H9 (cell line): Measurements from ENCODE around the gene PLA2G2F. TPM values are rescaled to one million over a fixed set of nuclear protein-coding genes. Genes with fewer than 3 reads are reported as not detected.

Source experiments
- DNase-seq: peaks from one replicate; pipeline ENCODE4 v3.0.0-alpha.2; 2017
- H2AFZ ChIP-seq: one replicate; pipeline ENCODE4 v1.6.1; 2013; ENCODE audit warnings: mild to moderate bottlenecking, low read length, control low read depth, moderate library complexity
- H2AK5ac ChIP-seq: 2 replicates; pipeline ENCODE4 v1.6.1; 2013; ENCODE audit warnings: low read length, control low read depth, mixed read lengths; ENCODE audit not compliant: insufficient read length
- H2BK120ac ChIP-seq: one replicate; pipeline ENCODE4 v1.6.1; 2013; ENCODE audit warnings: low read depth, mild to moderate bottlenecking, low read length, control low read depth, inconsistent platforms; ENCODE audit not compliant: poor library complexity, severe bottlenecking
- H2BK12ac ChIP-seq: 2 replicates; pipeline ENCODE4 v1.6.1; 2013; ENCODE audit warnings: low read length, control low read depth, mixed read lengths, low read depth; ENCODE audit not compliant: insufficient read length
- H2BK15ac ChIP-seq: 2 replicates; pipeline ENCODE4 v1.6.1; 2013; ENCODE audit warnings: low read depth, low read length, control low read depth
- H2BK20ac ChIP-seq: one replicate; pipeline ENCODE4 v1.6.1; 2013; ENCODE audit warnings: low read depth, mild to moderate bottlenecking, low read length, control low read depth, inconsistent platforms; ENCODE audit not compliant: poor library complexity, severe bottlenecking
- H2BK5ac ChIP-seq: 2 replicates; pipeline ENCODE4 v1.6.1; 2013; ENCODE audit warnings: low read length, control low read depth, mixed read lengths; ENCODE audit not compliant: insufficient read length
- H3K14ac ChIP-seq: 2 replicates; pipeline ENCODE4 v1.6.1; 2013; ENCODE audit warnings: low read length, control low read depth; ENCODE audit not compliant: insufficient read depth
- H3K18ac ChIP-seq: 2 replicates; pipeline ENCODE4 v1.6.1; 2013; ENCODE audit warnings: low read depth, mild to moderate bottlenecking, mixed read lengths, low read length, control low read depth; ENCODE audit not compliant: insufficient read length
- H3K23ac ChIP-seq: 2 replicates; pipeline ENCODE4 v1.6.1; 2013; ENCODE audit warnings: low read length, control low read depth, mixed read lengths, low read depth; ENCODE audit not compliant: insufficient read length
- H3K23me2 ChIP-seq: 2 replicates; pipeline ENCODE4 v1.6.1; 2013; ENCODE audit warnings: low read depth, mild to moderate bottlenecking, mixed read lengths, low read length, control low read depth; ENCODE audit not compliant: insufficient read length, poor library complexity, severe bottlenecking
- H3K27ac ChIP-seq: 2 replicates; pipeline ENCODE4 v1.5.1; 2013; ENCODE audit warnings: low read length, control low read depth, mixed read lengths, low read depth; ENCODE audit not compliant: insufficient read length
- H3K27me3 ChIP-seq: 2 replicates; pipeline ENCODE4 v1.6.1; 2013; ENCODE audit warnings: low read length, control low read depth, inconsistent platforms; ENCODE audit not compliant: insufficient read depth
- H3K4ac ChIP-seq: 2 replicates; pipeline ENCODE4 v1.6.1; 2013; ENCODE audit warnings: low read depth, mild to moderate bottlenecking, control low read depth, inconsistent platforms, low read length, moderate library complexity
- H3K4me1 ChIP-seq: 2 replicates; pipeline ENCODE4 v1.6.1; 2013; ENCODE audit warnings: low read length, control low read depth, inconsistent platforms; ENCODE audit not compliant: insufficient read depth
- H3K4me2 ChIP-seq: 2 replicates; pipeline ENCODE4 v1.6.1; 2013; ENCODE audit warnings: low read length, control low read depth, mixed read lengths; ENCODE audit not compliant: insufficient read length, insufficient read depth
- H3K56ac ChIP-seq: 2 replicates; pipeline ENCODE4 v1.6.1; 2013; ENCODE audit warnings: low read depth, mild to moderate bottlenecking, mixed read lengths, low read length, control low read depth; ENCODE audit not compliant: insufficient read length
- H3K79me1 ChIP-seq: 2 replicates; pipeline ENCODE4 v1.6.1; 2013; ENCODE audit warnings: low read depth, mild to moderate bottlenecking, moderate library complexity, low read length, control low read depth, inconsistent platforms; ENCODE audit not compliant: insufficient read depth, poor library complexity, severe bottlenecking
- H3K79me2 ChIP-seq: 2 replicates; pipeline ENCODE4 v1.6.1; 2013; ENCODE audit warnings: low read length, control low read depth, inconsistent platforms; ENCODE audit not compliant: insufficient read depth
- H3K9ac ChIP-seq: 2 replicates; pipeline ENCODE4 v1.6.1; 2013; ENCODE audit warnings: low read length, control low read depth, mixed read lengths; ENCODE audit not compliant: insufficient read length; ENCODE audit errors: extremely low read depth
- H3K9me3 ChIP-seq: one replicate; pipeline ENCODE4 v1.6.1; 2013; ENCODE audit warnings: low read depth, low read length, inconsistent platforms; ENCODE audit not compliant: control insufficient read depth
- H3T11ph ChIP-seq: one replicate; pipeline ENCODE4 v1.6.1; 2013; ENCODE audit warnings: mild to moderate bottlenecking, low read length, control low read depth, inconsistent platforms
- H4K20me1 ChIP-seq: one replicate; pipeline ENCODE4 v1.6.1; 2013; ENCODE audit not compliant: control insufficient read depth, insufficient read length, insufficient read depth
- H4K5ac ChIP-seq: 2 replicates; pipeline ENCODE4 v1.6.1; 2013; ENCODE audit warnings: low read depth, mild to moderate bottlenecking, mixed read lengths, low read length, control low read depth; ENCODE audit not compliant: insufficient read length
- H4K8ac ChIP-seq: replicated peaks from 2 replicates; pipeline ENCODE4 v1.6.1; 2013; ENCODE audit warnings: low read length, control low read depth, mixed read lengths, low read depth; ENCODE audit not compliant: insufficient read length
- H4K91ac ChIP-seq: 2 replicates; pipeline ENCODE4 v1.6.1; 2013; ENCODE audit warnings: low read depth, mild to moderate bottlenecking, moderate library complexity, mixed read lengths, low read length, control low read depth; ENCODE audit not compliant: insufficient read length
- H3K27ac Mint-ChIP-seq, 3 experiments: 2 replicates in 2 of 3; 3 replicates in 1 of 3; pipeline ENCODE4 v1.8.0; 2020 to 2021; ENCODE audit warnings: mixed read lengths in 3 of 3, mild to moderate bottlenecking in 1 of 3, moderate library complexity in 1 of 3
- H3K27me3 Mint-ChIP-seq: 2 replicates; pipeline ENCODE4 v1.8.0; 2021; ENCODE audit warnings: low read depth, mild to moderate bottlenecking, moderate library complexity, mixed read lengths
- H3K36me3 Mint-ChIP-seq, 3 experiments: 2 replicates in 2 of 3; 3 replicates in 1 of 3; pipeline ENCODE4 v1.8.0; 2020 to 2021; ENCODE audit warnings: low read depth in 3 of 3, mixed read lengths in 3 of 3; ENCODE audit not compliant: insufficient read depth in 1 of 3
- H3K4me1 Mint-ChIP-seq, 2 experiments: 2 replicates each; pipeline ENCODE4 v1.8.0; 2020; ENCODE audit warnings: mixed read lengths in 2 of 2
- H3K4me3 Mint-ChIP-seq, 2 experiments: 2 replicates in 1 of 2; 3 replicates in 1 of 2; pipeline ENCODE4 v1.8.0; 2020 to 2021; ENCODE audit warnings: mild to moderate bottlenecking in 2 of 2, mixed read lengths in 2 of 2, moderate library complexity in 1 of 2
- H3K9me3 Mint-ChIP-seq, 2 experiments: 2 replicates in 1 of 2; 3 replicates in 1 of 2; pipeline ENCODE4 v1.8.0; 2020; ENCODE audit warnings: mild to moderate bottlenecking in 2 of 2, mixed read lengths in 2 of 2, moderate library complexity in 1 of 2
- WGBS: extraction: QIAGEN DNeasy Blood & Tissue Kit; methylation state at CpG from one replicate; pipeline ENCODE4 v1.1.7; 2013; ENCODE audit warnings: missing lambda C conversion rate, low lambda C conversion rate, mixed read lengths; ENCODE audit not compliant: insufficient read length; ENCODE audit errors: extremely low coverage; 5-methylcytosine and 5-hydroxymethylcytosine counted together
- total RNA-seq: library from RNA; stranded (reverse); gene quantifications from 2 replicates; pipeline ENCODE4 v1.2.1, GENCODE V29; 2021
- TF ChIP-seq, protein P1 (sequence below): fragments of 200-600 bp; sonication (generic); conservative IDR thresholded peaks from 3 replicates; pipeline ENCODE4 v1.8.0; 2021; ENCODE audit warnings: antibody characterized with exemption, mild to moderate bottlenecking

Gene PLA2G2F
- total RNA-seq, 1 experiment from 2014 or later: not detected

DNA sequence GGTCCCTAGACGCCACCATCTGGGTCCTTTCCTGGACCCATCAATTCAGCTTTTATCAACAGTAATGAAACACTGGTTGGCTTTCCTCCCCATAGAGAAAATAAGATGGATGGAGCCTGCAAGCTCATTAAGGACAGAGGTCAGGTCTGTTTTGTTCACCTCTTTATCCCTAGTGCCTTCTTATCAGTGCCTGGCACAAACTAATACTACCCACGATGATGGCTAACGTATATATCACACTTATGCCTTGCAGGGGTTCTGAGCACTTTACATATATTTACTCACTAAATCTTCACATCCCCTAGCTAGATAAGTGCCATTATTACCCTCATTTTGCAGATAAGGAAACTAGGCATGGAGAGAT, 41.7 kb downstream of the PLA2G2F start:
- no peak overlapping the region for H3K9ac ChIP-seq
- H3K27ac ChIP-seq: no peak overlapping the region
- no peak for DNase-seq
- no peak overlapping the region for H3K14ac ChIP-seq
- H2BK5ac ChIP-seq: no peak overlapping the region
- no peak overlapping the region for H3K56ac ChIP-seq
- no peak overlapping the region for H2AK5ac ChIP-seq
- H3K79me1 ChIP-seq: no peaks in the 10 kb centered on the region
- H4K8ac ChIP-seq: no peak overlapping the region
- H3K4me3 Mint-ChIP-seq: no peak overlapping the region
- no peak overlapping the region for H3T11ph ChIP-seq
- H3K18ac ChIP-seq: no peak overlapping the region
- no peak overlapping the region for H3K4me2 ChIP-seq
- no peak overlapping the region for H2BK15ac ChIP-seq
- no peak overlapping the region for H4K5ac ChIP-seq
- no peaks in the 10 kb centered on the region; the same call in 1 of the 2 replicates for H3K27me3 ChIP-seq
- no peak overlapping the region for H2BK20ac ChIP-seq
- TF ChIP-seq, protein P1, sequence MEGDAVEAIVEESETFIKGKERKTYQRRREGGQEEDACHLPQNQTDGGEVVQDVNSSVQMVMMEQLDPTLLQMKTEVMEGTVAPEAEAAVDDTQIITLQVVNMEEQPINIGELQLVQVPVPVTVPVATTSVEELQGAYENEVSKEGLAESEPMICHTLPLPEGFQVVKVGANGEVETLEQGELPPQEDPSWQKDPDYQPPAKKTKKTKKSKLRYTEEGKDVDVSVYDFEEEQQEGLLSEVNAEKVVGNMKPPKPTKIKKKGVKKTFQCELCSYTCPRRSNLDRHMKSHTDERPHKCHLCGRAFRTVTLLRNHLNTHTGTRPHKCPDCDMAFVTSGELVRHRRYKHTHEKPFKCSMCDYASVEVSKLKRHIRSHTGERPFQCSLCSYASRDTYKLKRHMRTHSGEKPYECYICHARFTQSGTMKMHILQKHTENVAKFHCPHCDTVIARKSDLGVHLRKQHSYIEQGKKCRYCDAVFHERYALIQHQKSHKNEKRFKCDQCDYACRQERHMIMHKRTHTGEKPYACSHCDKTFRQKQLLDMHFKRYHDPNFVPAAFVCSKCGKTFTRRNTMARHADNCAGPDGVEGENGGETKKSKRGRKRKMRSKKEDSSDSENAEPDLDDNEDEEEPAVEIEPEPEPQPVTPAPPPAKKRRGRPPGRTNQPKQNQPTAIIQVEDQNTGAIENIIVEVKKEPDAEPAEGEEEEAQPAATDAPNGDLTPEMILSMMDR: no peak
- H3K4ac ChIP-seq: no peak overlapping the region
- H2BK12ac ChIP-seq: no peak overlapping the region
- H4K20me1 ChIP-seq: no peaks in the 10 kb centered on the region
- no peak overlapping the region for H2BK120ac ChIP-seq
- peaks cover 83% of the 10 kb centered on the region for H3K27me3 Mint-ChIP-seq
- no peaks in the 10 kb centered on the region for H3K4me1 ChIP-seq
- H3K36me3 Mint-ChIP-seq: no peaks in the 10 kb centered on the region
- H3K79me2 ChIP-seq: no peaks in the 10 kb centered on the region
- H2AFZ ChIP-seq: no peak overlapping the region
- no peaks in the 10 kb centered on the region for H3K9me3 ChIP-seq
- no peak overlapping the region for H3K23ac ChIP-seq
- no peaks in the 10 kb centered on the region for H3K23me2 ChIP-seq
- no CpG with 5 or more reads among the region's 3 CpGs for WGBS
- peaks cover 7 to 10% of the 10 kb centered on the region in 2 experiments for H3K4me1 Mint-ChIP-seq
- no peak overlapping the region for H3K27ac Mint-ChIP-seq
- H4K91ac ChIP-seq: no peak overlapping the region
- peaks cover 3 to 8% of the 10 kb centered on the region in 2 experiments; a peak in 4 of 5 replicates for H3K9me3 Mint-ChIP-seq
